Measurements from ENCODE around the gene APCS.

- TF ChIP-seq POLR2A (IDR thresholded peaks at IDR 0.05; ENCODE audit: borderline replicate concordance, extremely low read depth, insufficient read depth, insufficient read length) (no peak), ATF3 (IDR thresholded peaks at IDR 0.05) (no peak), CTCF (IDR thresholded peaks at IDR 0.05 in 2 of 3, conservative IDR thresholded peaks at IDR 0.05 in 1 of 3; ENCODE audit: borderline replicate concordance in 1 of 3, insufficient read depth in 1 of 3, low read depth in 2 of 3, low read length in 2 of 3) (no peak), POLR2AphosphoS5 (IDR thresholded peaks at IDR 0.05; ENCODE audit: low read depth, low read length) (no peak), CEBPB (IDR thresholded peaks at IDR 0.05; ENCODE audit: low read depth) (no peak), RAD21 (IDR thresholded peaks at IDR 0.05; ENCODE audit: low read depth) (no peak), ELF1 (IDR thresholded peaks at IDR 0.05; ENCODE audit: borderline replicate concordance, low read depth) (no peak), ZNF274 (IDR thresholded peaks at IDR 0.05; ENCODE audit: low read depth, low read length) (no peak), EZH2 (IDR thresholded peaks at IDR 0.05) (no peak), MAX (IDR thresholded peaks at IDR 0.05) (no peak), EZH2phosphoT487 (IDR thresholded peaks at IDR 0.05; ENCODE audit: borderline replicate concordance) (no peak), REST (IDR thresholded peaks at IDR 0.05; ENCODE audit: low read depth) (no peak), YY1 (IDR thresholded peaks at IDR 0.05; ENCODE audit: extremely low read depth, insufficient replicate concordance, low read depth, low read length) (no peak)
These were observed 3.1 kb upstream of the APCS start for GRCh38 chr1:159584536-159584935.

Data from HCT116 (cell line).